ENCODE results near the gene KCNMB3.
"Not testable (repeated sequence)": the region's sequence is repeated elsewhere in the genome, so short reads cannot be mapped to it uniquely, and the experiment has no call there.

The KCNMB3 gene

GRCh38 chr3:179263134-179263533 lies 12.2 kb upstream of the KCNMB3 start:
- no peak for DNase-seq

- peak; percentile 62 for DNase-seq
Observed at GRCh38 chr3:179260949-179261765, 10.2 kb upstream of the KCNMB3 start.

- not testable (repeated sequence) for DNase-seq
Observed at GRCh38 chr3:179259959-179260756, 9.2 kb upstream of the KCNMB3 start.

DNA sequence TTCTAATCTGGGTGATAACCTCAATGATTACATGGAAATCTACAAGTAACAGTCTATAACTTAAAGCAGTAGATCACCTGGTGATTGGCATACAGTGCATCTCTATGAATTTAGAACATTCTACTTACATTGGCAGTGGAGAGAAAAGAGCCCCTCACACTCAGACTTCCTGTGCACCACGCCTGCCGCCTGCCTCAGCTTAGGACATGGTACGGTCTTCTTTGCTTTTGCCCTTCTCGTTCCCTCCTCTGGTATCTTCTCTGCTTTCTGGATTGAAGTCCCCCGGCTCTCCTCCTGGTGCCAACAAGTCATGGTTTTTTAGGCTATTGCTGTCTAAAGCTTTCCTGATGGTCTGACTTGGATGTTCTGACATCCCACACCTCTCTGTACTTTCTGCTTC lies 7.9 kb upstream of the KCNMB3 start:
- no peak for DNase-seq

GRCh38 chr3:179257742-179258141 lies 6.8 kb upstream of the KCNMB3 start:
- not testable (repeated sequence) for DNase-seq

GRCh38 chr3:179256813-179257212 lies 5.9 kb upstream of the KCNMB3 start:
- DNase-seq = no peak

GRCh38 chr3:179247289-179248015 lies 3.5 kb downstream of the KCNMB3 start:
- DNase-seq = no peak

- DNase-seq = no peak
Observed at GRCh38 chr3:179244878-179245277, 6.0 kb downstream of the KCNMB3 start.

- not testable (repeated sequence) for DNase-seq
Observed at GRCh38 chr3:179242859-179243258, 8.1 kb downstream of the KCNMB3 start.

DNA sequence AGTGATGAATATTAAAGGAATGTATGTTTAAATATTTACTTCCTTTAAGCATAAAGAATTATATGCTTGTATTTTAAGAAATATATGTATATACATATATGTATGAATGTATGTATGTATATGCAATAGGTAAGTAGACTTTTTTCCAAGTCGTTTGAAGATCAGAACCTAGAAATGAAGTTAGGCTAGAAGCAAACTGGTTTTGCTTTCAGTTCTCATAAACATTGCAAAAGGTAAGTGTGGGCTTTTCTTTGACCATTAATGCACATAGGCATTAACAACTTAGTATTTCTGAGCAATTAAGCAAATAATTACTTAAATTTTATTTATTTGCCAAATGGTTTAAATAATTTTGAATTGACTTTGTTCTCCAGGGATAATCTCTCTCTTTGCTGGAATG lies 10.6 kb downstream of the KCNMB3 start:
- DNase-seq = not testable (repeated sequence)

DNA sequence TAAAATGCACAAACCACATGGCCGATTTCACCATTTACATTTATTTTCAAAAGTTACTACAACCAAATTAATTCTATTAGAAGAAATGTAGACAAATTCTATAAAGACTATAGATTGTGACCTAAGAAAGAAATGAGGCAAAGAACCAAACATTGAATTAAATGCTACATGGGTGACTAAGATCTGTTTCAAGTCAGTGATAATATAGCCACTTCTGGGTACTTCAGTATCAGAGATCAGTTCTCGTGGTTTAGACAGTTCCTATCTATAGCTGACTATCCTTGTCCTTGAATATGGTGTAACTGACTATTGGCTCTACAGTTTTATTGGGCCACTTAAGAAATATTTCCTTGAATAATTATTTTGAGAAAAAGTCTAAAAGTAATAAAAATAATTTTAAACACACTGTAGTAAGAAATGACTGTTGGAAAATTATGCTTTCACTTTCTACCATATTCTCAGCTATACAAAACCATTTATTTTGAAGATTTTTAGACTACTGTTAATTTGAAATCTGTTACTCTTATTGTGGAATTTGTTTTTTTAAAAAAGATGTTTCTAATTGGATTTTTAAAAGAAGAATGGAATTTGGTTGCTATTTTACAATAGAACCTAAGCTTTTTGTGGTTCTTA lies 14.1 kb downstream of the KCNMB3 start:
- no peak for DNase-seq

- no peak for DNase-seq
Observed at GRCh38 chr3:179234199-179234598, 16.7 kb downstream of the KCNMB3 start.

GRCh38 chr3:179233043-179233442 lies 17.9 kb downstream of the KCNMB3 start:
- DNase-seq = no peak

DNA sequence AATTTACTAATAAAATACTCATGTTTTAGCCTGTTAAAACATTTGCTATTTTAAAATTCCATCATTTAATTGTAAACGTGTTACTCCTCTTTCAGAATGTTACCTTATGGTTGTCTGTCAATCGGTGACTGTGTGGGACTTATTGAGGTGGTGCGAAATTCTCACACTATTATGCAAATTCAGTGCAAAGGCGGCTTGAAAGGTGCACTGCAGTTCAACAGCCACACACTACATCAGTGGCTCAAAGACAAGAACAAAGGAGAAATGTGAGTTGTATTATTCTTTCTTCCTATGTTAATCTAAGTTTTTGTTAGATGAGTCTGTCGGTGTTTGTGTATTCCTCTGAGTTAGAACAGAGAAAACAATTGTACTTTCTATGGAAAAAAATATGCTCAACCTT lies 21.7 kb downstream of the KCNMB3 start:
- no peak for DNase-seq

GRCh38 chr3:179227349-179227748 lies 23.6 kb downstream of the KCNMB3 start:
- DNase-seq = no peak

- DNase-seq = no peak
Observed at GRCh38 chr3:179224584-179224983, 26.3 kb downstream of the KCNMB3 start.

GRCh38 chr3:179223548-179223947 lies 27.4 kb downstream of the KCNMB3 start:
- no peak for DNase-seq

DNA sequence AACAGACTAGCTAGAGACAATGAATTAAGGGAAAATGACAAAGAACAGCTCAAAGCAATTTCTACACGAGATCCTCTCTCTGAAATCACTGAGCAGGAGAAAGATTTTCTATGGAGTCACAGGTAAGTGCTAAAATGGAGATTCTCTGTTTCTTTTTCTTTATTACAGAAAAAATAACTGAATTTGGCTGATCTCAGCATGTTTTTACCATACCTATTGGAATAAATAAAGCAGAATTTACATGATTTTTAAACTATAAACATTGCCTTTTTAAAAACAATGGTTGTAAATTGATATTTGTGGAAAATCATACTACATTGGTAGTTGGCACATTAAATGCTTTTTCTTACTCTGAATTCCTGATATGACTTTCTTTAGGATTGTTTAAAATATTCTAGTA lies 32.7 kb downstream of the KCNMB3 start:
- DNase-seq = not testable (repeated sequence)

DNA sequence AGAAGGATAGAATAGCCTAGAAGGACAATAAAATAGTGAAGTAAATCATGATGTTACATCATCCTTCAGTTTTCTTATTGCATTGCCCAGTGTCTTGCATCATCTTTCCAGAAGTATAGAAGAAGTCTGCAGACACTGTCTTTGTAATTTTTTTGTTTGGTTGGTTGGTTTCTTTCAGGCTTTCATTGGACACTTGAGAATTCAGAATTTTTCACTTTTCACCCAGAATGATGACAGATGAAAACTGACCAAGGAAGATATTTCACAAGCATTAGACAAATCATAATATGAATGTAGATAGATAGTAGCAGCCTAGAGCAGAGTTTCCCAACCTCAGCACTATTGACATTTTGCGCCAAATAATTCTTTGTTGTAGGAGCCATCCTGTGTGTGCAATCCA lies 35.4 kb downstream of the KCNMB3 start:
- DNase-seq = not testable (repeated sequence)

- no peak for DNase-seq
Observed at GRCh38 chr3:179200790-179201189, 50.1 kb downstream of the KCNMB3 start.

GRCh38 chr3:179196700-179197099 lies 54.2 kb downstream of the KCNMB3 start:
- no peak for DNase-seq

- no peak for DNase-seq
Observed at GRCh38 chr3:179196098-179196497, 54.8 kb downstream of the KCNMB3 start.

DNA sequence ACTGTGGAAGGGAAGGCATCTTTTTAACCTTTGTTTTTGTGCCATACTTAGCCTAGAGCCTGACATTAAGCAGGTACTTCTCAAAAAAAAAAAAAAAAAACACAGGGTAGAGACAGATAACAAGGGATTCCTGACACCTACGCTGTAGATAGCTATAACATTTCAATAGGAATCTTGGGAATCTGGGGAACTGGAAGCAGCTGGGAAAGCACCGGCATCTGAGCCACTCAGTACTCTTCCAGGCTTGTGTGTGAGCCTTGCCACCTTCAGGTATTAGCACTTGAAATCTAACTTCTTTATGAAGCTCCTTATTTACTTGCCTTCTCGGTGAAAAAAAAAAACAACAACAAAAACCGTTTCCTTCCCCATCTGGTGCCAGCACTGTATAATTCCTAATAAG lies 56.0 kb downstream of the KCNMB3 start:
- no peak for DNase-seq

Data from NCI-H1105 (cell line).